ENCODE measurements around the gene RHOB.

DNA sequence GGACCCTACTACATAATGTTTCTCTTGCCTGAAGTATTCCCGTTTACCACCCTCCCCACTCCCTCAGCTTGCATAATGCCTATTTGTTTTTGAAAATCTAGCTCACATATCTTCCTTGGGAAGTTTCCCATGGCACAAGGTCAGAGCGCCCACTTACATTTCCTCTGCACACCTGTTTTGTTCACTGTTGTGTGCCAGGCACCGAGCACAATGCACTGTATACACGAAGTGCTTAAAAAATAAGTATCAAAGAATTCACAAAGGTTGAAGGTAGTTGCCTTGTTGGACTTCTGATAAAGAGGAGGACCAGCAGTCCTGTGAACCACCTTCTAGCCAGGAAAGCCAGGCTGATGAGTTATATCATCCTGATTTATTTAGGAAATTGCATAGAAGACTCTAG, 16.8 kb upstream of the RHOB start:
- TF ChIP-seq FOXA1 (IDR thresholded peaks at IDR 0.05): no peak
- TF ChIP-seq CTCF (IDR thresholded peaks at IDR 0.05; ENCODE audit: low read depth, low read length, missing input control): no peak
- no peak for TF ChIP-seq REST (IDR thresholded peaks at IDR 0.05)
- no peak for TF ChIP-seq TAF1 (conservative IDR thresholded peaks at IDR 0.05)
- peak; percentile 6 to 29 for TF ChIP-seq HNF4A (conservative IDR thresholded peaks at IDR 0.05)
- TF ChIP-seq, protein P1, sequence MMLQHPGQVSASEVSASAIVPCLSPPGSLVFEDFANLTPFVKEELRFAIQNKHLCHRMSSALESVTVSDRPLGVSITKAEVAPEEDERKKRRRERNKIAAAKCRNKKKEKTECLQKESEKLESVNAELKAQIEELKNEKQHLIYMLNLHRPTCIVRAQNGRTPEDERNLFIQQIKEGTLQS (IDR thresholded peaks at IDR 0.05): no peak
- no peak for TF ChIP-seq YY1 (IDR thresholded peaks at IDR 0.05)
- TF ChIP-seq SP1 (IDR thresholded peaks at IDR 0.05): no peak
- TF ChIP-seq MAX (IDR thresholded peaks at IDR 0.05): peak; percentile 30
- no peak for TF ChIP-seq NR2F2 (IDR thresholded peaks at IDR 0.05)
- TF ChIP-seq, protein P2, sequence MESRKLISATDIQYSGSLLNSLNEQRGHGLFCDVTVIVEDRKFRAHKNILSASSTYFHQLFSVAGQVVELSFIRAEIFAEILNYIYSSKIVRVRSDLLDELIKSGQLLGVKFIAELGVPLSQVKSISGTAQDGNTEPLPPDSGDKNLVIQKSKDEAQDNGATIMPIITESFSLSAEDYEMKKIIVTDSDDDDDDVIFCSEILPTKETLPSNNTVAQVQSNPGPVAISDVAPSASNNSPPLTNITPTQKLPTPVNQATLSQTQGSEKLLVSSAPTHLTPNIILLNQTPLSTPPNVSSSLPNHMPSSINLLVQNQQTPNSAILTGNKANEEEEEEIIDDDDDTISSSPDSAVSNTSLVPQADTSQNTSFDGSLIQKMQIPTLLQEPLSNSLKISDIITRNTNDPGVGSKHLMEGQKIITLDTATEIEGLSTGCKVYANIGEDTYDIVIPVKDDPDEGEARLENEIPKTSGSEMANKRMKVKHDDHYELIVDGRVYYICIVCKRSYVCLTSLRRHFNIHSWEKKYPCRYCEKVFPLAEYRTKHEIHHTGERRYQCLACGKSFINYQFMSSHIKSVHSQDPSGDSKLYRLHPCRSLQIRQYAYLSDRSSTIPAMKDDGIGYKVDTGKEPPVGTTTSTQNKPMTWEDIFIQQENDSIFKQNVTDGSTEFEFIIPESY (IDR thresholded peaks at IDR 0.05): no peak
- no peak for TF ChIP-seq GABPA (IDR thresholded peaks at IDR 0.05 in 1 of 2, conservative IDR thresholded peaks at IDR 0.05 in 1 of 2)
- TF ChIP-seq JUND (IDR thresholded peaks at IDR 0.05): no peak

All from liver (tissue), 3 donors.